Transverse colon (tissue), 4 donors: ENCODE data around the gene DOCK2.

ENCODE experiments used
- CTCF ChIP-seq, 5 experiments: fragments of 200-600 bp in 3 of 5; fragments of 450-650 bp in 2 of 5; sonication (generic) in 3 of 5; IDR thresholded peaks; 1 replicate in 2 of 5; 2 replicates in 3 of 5; pipeline ENCODE4 v1.5.1; 2016 to 2017; ENCODE audit warnings: antibody characterized with exemption in 5 of 5, inconsistent platforms in 3 of 5, mild to moderate bottlenecking in 2 of 5, moderate library complexity in 1 of 5
- EP300 ChIP-seq: sonication (generic); formaldehyde crosslinking; IDR thresholded peaks from one replicate; pipeline ENCODE4 v1.6.1; 2017; ENCODE audit warnings: antibody characterized with exemption, low read depth
- POLR2A ChIP-seq: fragments of 450-650 bp; IDR thresholded peaks from one replicate; pipeline ENCODE4 v1.6.1; 2016; ENCODE audit warnings: antibody characterized with exemption, mild to moderate bottlenecking, moderate library complexity
- POLR2AphosphoS5 ChIP-seq, 3 donors: sonication (generic); formaldehyde crosslinking; IDR thresholded peaks; one replicate each; pipeline ENCODE4 v1.6.1; 2016; ENCODE audit warnings: antibody characterized with exemption in 3 of 3

DNA sequence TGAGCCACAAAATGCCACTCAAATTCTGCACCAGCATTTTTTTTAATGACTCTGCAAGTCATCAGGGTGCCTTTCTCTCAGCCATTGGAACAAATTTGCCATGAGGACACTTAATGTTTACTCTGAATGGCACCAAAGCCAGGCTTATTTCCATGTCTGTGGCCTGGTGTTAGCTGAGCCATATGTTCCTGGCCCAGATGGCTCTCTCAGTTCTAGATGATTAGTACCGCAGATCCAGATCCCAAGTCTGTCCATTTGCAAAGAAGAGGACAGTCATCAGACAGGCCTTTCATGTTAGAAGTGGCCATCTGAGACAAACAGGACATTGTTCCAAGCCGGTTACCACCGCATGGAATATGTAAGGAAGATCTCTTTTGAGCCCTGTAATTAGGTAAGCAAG lies 272.9 kb downstream of the DOCK2 start:
- TF ChIP-seq CTCF (IDR thresholded peaks at IDR 0.05): no peak
- no peak for TF ChIP-seq POLR2A
- TF ChIP-seq POLR2AphosphoS5 (IDR thresholded peaks at IDR 0.05): no peak
- TF ChIP-seq EP300: no peak
